GM18520 (cell line): ENCODE results near the gene PNN.
"Not testable (repeated sequence)": the region's sequence is repeated elsewhere in the genome, so short reads cannot be mapped to it uniquely, and the experiment has no call there.

ENCODE experiments used
- ATAC-seq: cut with Tn5 transposase; IDR thresholded peaks from one replicate; pipeline ENCODE4 v1.9.1; 2021; ENCODE audit not compliant: unreplicated experiment

Gene PNN

GRCh38 chr14:39174560-39175444, at the start of gene PNN:
Gene PNN, plus strand, starts transcription at chr14:39175254. Its CDS starts 26 bp downstream, at chr14:39175280.
- peak; percentile 94 for ATAC-seq

GRCh38 chr14:39137835-39138234, 37.2 kb upstream of the PNN start:
- not testable (repeated sequence) for ATAC-seq

GRCh38 chr14:39138440-39138839, 36.6 kb upstream of the PNN start:
- no peak for ATAC-seq

GRCh38 chr14:39140170-39140569, 34.9 kb upstream of the PNN start:
- no peak for ATAC-seq

GRCh38 chr14:39141623-39142022, 33.4 kb upstream of the PNN start:
- not testable (repeated sequence) for ATAC-seq

GRCh38 chr14:39143226-39143625, 31.8 kb upstream of the PNN start:
- not testable (repeated sequence) for ATAC-seq

- no peak for ATAC-seq
Observed at GRCh38 chr14:39145266-39145966, 29.6 kb upstream of the PNN start.

- no peak for ATAC-seq
Observed at GRCh38 chr14:39154594-39155189, 20.4 kb upstream of the PNN start.

GRCh38 chr14:39157491-39157890, 17.6 kb upstream of the PNN start:
- no peak for ATAC-seq

GRCh38 chr14:39158222-39158858, 16.7 kb upstream of the PNN start:
- ATAC-seq = no peak

- ATAC-seq = no peak
Observed at GRCh38 chr14:39160494-39160893, 14.6 kb upstream of the PNN start.

GRCh38 chr14:39167797-39168320, 7.2 kb upstream of the PNN start:
- not testable (repeated sequence) for ATAC-seq

GRCh38 chr14:39168591-39168990, 6.5 kb upstream of the PNN start:
- ATAC-seq = no peak

- ATAC-seq = no peak
Observed at GRCh38 chr14:39169541-39169900, 5.5 kb upstream of the PNN start.

- ATAC-seq = no peak
Observed at GRCh38 chr14:39173198-39173597, 1.9 kb upstream of the PNN start.

- no peak for ATAC-seq
Observed at GRCh38 chr14:39175445-39176262, 600 bp downstream of the PNN start.

GRCh38 chr14:39176263-39177167, 1.5 kb downstream of the PNN start:
- ATAC-seq = no peak

GRCh38 chr14:39177168-39177545, 2.1 kb downstream of the PNN start:
- ATAC-seq = no peak

- no peak for ATAC-seq
Observed at GRCh38 chr14:39179042-39179441, 4.0 kb downstream of the PNN start.
